A673 (cell line): ENCODE data around the gene PPY. TPM values are rescaled to one million over a fixed set of nuclear protein-coding genes. Genes with fewer than 3 reads are reported as not detected.

Experiments used
- BruUV-seq: library from RNA; stranded (reverse); fragments of 400-500 nt; replicated peaks from 2 replicates; lab custom pipeline; 2021; lab: Mats Ljungman, UMichigan
- CTCF ChIA-PET: fragments of 300-600 bp; sonication (Branson Sonifier 250); formaldehyde crosslinking; loops from one replicate; lab custom pipeline; 2022; ENCODE audit warnings: antibody characterized with exemption; lab: Charles Lee
- POLR2A ChIA-PET: fragments of 300-600 bp; sonication (Branson Sonifier 250); formaldehyde crosslinking; loops from one replicate; lab custom pipeline; 2022; ENCODE audit warnings: antibody characterized with exemption; ENCODE audit not compliant: low non-redundant PET; lab: Charles Lee
- DNase-seq: peaks from one replicate; pipeline ENCODE4 v3.0.0-alpha.2; 2015; ENCODE audit warnings: low spot score
- H3K27ac ChIP-seq: fragments of 200-600 bp; sonication (generic); 2 replicates; pipeline ENCODE4 v1.5.1; 2016; ENCODE audit warnings: mixed run types, low read depth, mild to moderate bottlenecking, mixed read lengths, antibody characterized with exemption, low read length; ENCODE audit not compliant: poor library complexity, severe bottlenecking
- H3K27me3 ChIP-seq: fragments of 200-600 bp; sonication (generic); replicated peaks from 2 replicates; pipeline ENCODE4 v1.6.1; 2017; ENCODE audit warnings: mixed run types, low read depth, mild to moderate bottlenecking, mixed read lengths, antibody characterized with exemption, low read length; ENCODE audit not compliant: insufficient read depth, poor library complexity
- H3K36me3 ChIP-seq: fragments of 200-600 bp; sonication (generic); 2 replicates; pipeline ENCODE4 v1.6.1; 2016; ENCODE audit warnings: mixed run types, mild to moderate bottlenecking, mixed read lengths, antibody characterized with exemption, low read length; ENCODE audit not compliant: insufficient read depth, poor library complexity, severe bottlenecking
- H3K4me1 ChIP-seq: fragments of 200-600 bp; sonication (generic); 2 replicates; pipeline ENCODE4 v1.6.1; 2017; ENCODE audit warnings: mixed run types, mild to moderate bottlenecking, mixed read lengths, antibody characterized with exemption, low read length; ENCODE audit not compliant: insufficient read depth, poor library complexity, severe bottlenecking
- H3K4me3 ChIP-seq: fragments of 200-600 bp; sonication (generic); 2 replicates; pipeline ENCODE4 v1.5.1; 2016; ENCODE audit warnings: low read depth, mixed run types, mild to moderate bottlenecking, mixed read lengths, low read length; ENCODE audit not compliant: poor library complexity, severe bottlenecking
- H3K9me3 ChIP-seq: fragments of 200-600 bp; sonication (generic); 2 replicates; pipeline ENCODE4 v1.6.1; 2016; ENCODE audit warnings: mixed run types, low read depth, mild to moderate bottlenecking, mixed read lengths, antibody characterized with exemption, low read length; ENCODE audit not compliant: poor library complexity, severe bottlenecking
- CTCF ChIP-seq: fragments of 300-800, 200-600 bp; sonication (generic); conservative IDR thresholded peaks from 2 replicates; pipeline ENCODE4 v1.5.1; 2017; ENCODE audit warnings: low read depth, mild to moderate bottlenecking, antibody characterized with exemption, low read length, moderate library complexity, mixed read lengths
- EZH2 ChIP-seq: fragments of 200-600 bp; sonication (generic); IDR thresholded peaks from 2 replicates; pipeline ENCODE4 v1.6.1; 2017; ENCODE audit warnings: borderline replicate concordance, low read depth, mild to moderate bottlenecking, mixed read lengths, antibody characterized with exemption, low read length; ENCODE audit not compliant: poor library complexity, severe bottlenecking
- intact Hi-C: fragments of 100-400 bp; cut with micrococcal nuclease; formaldehyde crosslinking; loops from one replicate; pipeline ENCODE4 v1.10.0; 2022; ENCODE audit not compliant: unreplicated experiment
- total RNA-seq: library from RNA; stranded (reverse); gene quantifications from 2 replicates; pipeline ENCODE4 v1.2.3, GENCODE V29; 2021

PPY gene
- total RNA-seq, 1 experiment from 2014 or later, result not detected

- POLR2A ChIA-PET, result no interaction called here
- CTCF ChIA-PET, result interaction anchor here (0.6 kb wide), 1 partner anchor 47 kb away, joined by 5 read pairs; no protein-coding TSS in a partner anchor
- no peaks in the 10 kb centered on the region for H3K27me3 ChIP-seq
- DNase-seq, result no peak
- no TSS peak for BruUV-seq
- no peak overlapping the region for H3K27ac ChIP-seq
- H3K9me3 ChIP-seq, result no peaks in the 10 kb centered on the region
- H3K36me3 ChIP-seq, result no peaks in the 10 kb centered on the region
- peaks cover 4% of the 10 kb centered on the region for H3K4me1 ChIP-seq
- intact Hi-C loops, result no loop called here
- peak overlapping the region; percentile 55 for H3K4me3 ChIP-seq
- no peak for TF ChIP-seq CTCF
Observed at GRCh38 chr17:43906951-43907424, 35.3 kb downstream of the PPY start.

DNA sequence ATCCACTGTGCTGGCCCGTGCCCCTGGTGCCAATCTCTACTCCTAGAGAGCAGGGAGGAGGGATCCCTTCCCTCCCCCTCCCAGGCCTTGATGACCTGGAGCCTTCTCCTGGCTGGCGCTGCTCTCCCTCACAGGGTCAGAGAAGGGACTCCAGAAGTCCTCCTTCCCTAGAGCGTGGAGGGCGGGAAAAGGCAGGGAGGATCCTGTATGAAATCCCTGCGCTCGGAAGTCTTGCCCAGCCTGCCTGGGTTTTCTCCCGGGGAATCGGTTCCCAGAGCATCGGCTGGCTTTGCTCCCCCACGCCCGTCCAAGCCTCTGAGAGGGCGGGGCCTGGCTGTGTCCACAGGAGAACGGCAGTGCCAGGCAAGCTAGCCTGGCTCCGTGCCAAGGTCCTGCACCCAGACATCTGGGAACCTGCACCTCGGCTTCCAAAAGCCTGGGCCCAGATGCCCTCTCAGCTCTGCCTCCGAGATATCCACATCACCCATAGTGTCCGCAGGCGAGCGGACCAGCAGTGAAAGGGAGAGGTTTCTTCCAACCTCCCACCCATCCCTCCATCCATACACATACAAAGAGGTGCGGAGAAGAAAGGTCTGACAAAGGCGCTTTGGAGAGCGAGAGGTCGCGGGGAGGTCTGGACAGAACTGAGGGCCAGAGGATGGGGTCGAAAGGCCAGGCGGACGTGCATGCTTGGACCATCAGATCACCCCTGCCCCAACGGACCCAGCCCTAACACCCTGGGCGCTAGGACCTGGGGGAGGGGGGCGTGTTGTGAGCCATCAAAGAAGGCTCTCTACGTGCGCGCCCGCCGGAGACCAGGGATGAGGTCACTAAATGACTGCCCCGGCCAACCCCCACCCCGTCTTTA is 36.1 kb downstream of the PPY start:
- no peak for TF ChIP-seq EZH2
- TF ChIP-seq CTCF, result no peak
- no TSS peak for BruUV-seq
- no peaks in the 10 kb centered on the region for H3K27me3 ChIP-seq
- H3K4me1 ChIP-seq, result peaks cover 4% of the 10 kb centered on the region
- POLR2A ChIA-PET, result no interaction called here
- H3K9me3 ChIP-seq, result no peaks in the 10 kb centered on the region
- DNase-seq, result peak; percentile 49
- H3K4me3 ChIP-seq, result peak overlapping the region; percentile 55
- intact Hi-C loops, result no loop called here
- CTCF ChIA-PET, result interaction anchor here (0.6 kb wide), 1 partner anchor 46 kb away, joined by 5 read pairs; no protein-coding TSS in a partner anchor
- no peak overlapping the region for H3K27ac ChIP-seq
- H3K36me3 ChIP-seq, result no peaks in the 10 kb centered on the region

DNA sequence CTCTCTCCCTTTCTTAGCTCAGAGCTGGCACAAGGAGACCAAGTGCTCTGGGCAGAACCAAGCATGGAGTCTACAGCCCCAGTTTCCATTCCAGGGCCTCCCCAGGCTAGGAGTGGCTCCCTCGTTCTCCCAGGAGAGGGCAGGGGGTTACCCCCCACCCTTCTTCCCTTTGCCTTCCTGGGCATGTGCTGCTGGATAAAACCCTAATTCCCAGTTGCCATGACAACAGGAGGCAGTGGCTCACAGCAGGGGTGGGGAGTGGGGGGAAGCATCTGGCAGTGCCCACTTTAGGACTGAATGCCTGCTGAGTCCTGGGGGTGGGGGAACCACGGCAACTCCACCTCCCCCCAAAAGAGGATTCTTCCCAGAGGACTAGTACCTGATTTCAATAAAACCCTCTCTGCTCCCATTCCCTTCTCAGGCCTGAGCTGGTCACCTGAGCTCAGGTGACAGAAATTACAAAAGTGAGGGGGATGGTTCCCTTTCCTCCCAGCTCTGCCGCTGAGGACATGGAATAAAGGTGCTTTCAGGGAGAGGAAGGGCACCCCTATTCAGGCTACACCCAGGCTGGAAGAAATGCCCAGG is 36.8 kb downstream of the PPY start:
- no TSS peak for BruUV-seq
- DNase-seq, result no peak
- no peaks in the 10 kb centered on the region for H3K36me3 ChIP-seq
- POLR2A ChIA-PET, result no interaction called here
- CTCF ChIA-PET, result no interaction called here
- no peak overlapping the region for H3K4me3 ChIP-seq
- H3K4me1 ChIP-seq, result peaks cover 4% of the 10 kb centered on the region
- H3K27me3 ChIP-seq, result no peaks in the 10 kb centered on the region
- H3K9me3 ChIP-seq, result no peaks in the 10 kb centered on the region
- no peak overlapping the region for H3K27ac ChIP-seq
- intact Hi-C loops, result no loop called here
- no peak for TF ChIP-seq EZH2
- TF ChIP-seq CTCF, result no peak
